ENCODE data around the gene KCNG2.

KCNG2 gene

GRCh38 chr18:79889569-79889968 is 91.8 kb downstream of the KCNG2 start:
- no peak for DNase-seq

GRCh38 chr18:79890674-79891073 is 92.9 kb downstream of the KCNG2 start:
- no peak for DNase-seq

GRCh38 chr18:79896738-79897137 is 99.0 kb downstream of the KCNG2 start:
- no peak for DNase-seq

GRCh38 chr18:79897940-79898625 is 100.3 kb downstream of the KCNG2 start:
- DNase-seq, result no peak

- no peak for DNase-seq
These were observed 101.3 kb downstream of the KCNG2 start for GRCh38 chr18:79898952-79899608.

- DNase-seq, result no peak
These were observed 102.1 kb downstream of the KCNG2 start for GRCh38 chr18:79899609-79900445.

GRCh38 chr18:79900610-79901570 is 103.2 kb downstream of the KCNG2 start:
- no peak for DNase-seq

- no peak for DNase-seq
These were observed 103.9 kb downstream of the KCNG2 start for GRCh38 chr18:79901665-79902064.

- no peak for DNase-seq
These were observed 104.3 kb downstream of the KCNG2 start for GRCh38 chr18:79902075-79902474.

- DNase-seq, result no peak
These were observed 104.9 kb downstream of the KCNG2 start for GRCh38 chr18:79902640-79903039.

GRCh38 chr18:79903071-79903635 is 105.4 kb downstream of the KCNG2 start:
- DNase-seq, result no peak

- no peak for DNase-seq
These were observed 106.1 kb downstream of the KCNG2 start for GRCh38 chr18:79903787-79904356.

- no peak for DNase-seq
These were observed 106.8 kb downstream of the KCNG2 start for GRCh38 chr18:79904357-79905147.

- no peak for DNase-seq
These were observed 107.7 kb downstream of the KCNG2 start for GRCh38 chr18:79905389-79905911.

- DNase-seq, result no peak
These were observed 108.3 kb downstream of the KCNG2 start for GRCh38 chr18:79905993-79906392.

GRCh38 chr18:79906706-79907105 is 109.0 kb downstream of the KCNG2 start:
- no peak for DNase-seq

GRCh38 chr18:79910563-79911343 is 113.0 kb downstream of the KCNG2 start:
- no peak for DNase-seq

- no peak for DNase-seq
These were observed 113.9 kb downstream of the KCNG2 start for GRCh38 chr18:79911344-79912270.

Data from NCI-H187 (cell line).